ENCODE data around the gene MMP24. TPM values are rescaled to one million over a fixed set of nuclear protein-coding genes. Genes with fewer than 3 reads are reported as not detected.

The MMP24 gene
- total RNA-seq, 1 donor from 2014 or later: 1.9 TPM

GRCh38 chr20:35225319-35226125 lies 968 bp upstream of the MMP24 start:
- Histone ChIP-seq H3K9me3 (ENCODE audit: low read depth) (no peaks in the 10 kb centered on the region), H3K36me3 (no peaks in the 10 kb centered on the region), H3F3A (ENCODE audit: low read depth) (peaks cover 13% of the 10 kb centered on the region), H3K9ac (no peak overlapping the region), H3K27ac (no peak overlapping the region), H3K4me1 (peaks cover 8% of the 10 kb centered on the region), H2AFZ (replicated peaks) (no peak overlapping the region), H3K27me3 (peaks cover 36% of the 10 kb centered on the region), H4K20me1 (ENCODE audit: low read depth) (peaks cover 11% of the 10 kb centered on the region), H3K4me2 (peak overlapping the region; percentile 90), H3K79me2 (ENCODE audit: low read depth) (no peaks in the 10 kb centered on the region), H3K4me3 (peak overlapping the region; percentile 53)
- no peak overlapping the region for H3K27ac Mint-ChIP-seq
- H3K4me3 Mint-ChIP-seq: peak overlapping the region; percentile 81
- H3K27me3 Mint-ChIP-seq (ENCODE audit: insufficient read depth, low read depth): peaks cover 30% of the 10 kb centered on the region
- DNase-seq (ENCODE audit: low spot score): no peak
- H3K4me1 Mint-ChIP-seq: peaks cover 4% of the 10 kb centered on the region
- TF ChIP-seq CTCF (IDR thresholded peaks at IDR 0.05) (no peak), EZH2phosphoT487 (IDR thresholded peaks at IDR 0.05) (no peak), EZH2 (IDR thresholded peaks at IDR 0.05) (peak; percentile 30)
- no peaks in the 10 kb centered on the region for H3K36me3 Mint-ChIP-seq
- no peaks in the 10 kb centered on the region for H3K9me3 Mint-ChIP-seq

- Mint-ChIP-seq H3K27me3 (ENCODE audit: insufficient read depth, low read depth) (peaks cover 27% of the 10 kb centered on the region), H3K4me1 (peaks cover 4% of the 10 kb centered on the region), H3K9me3 (no peaks in the 10 kb centered on the region), H3K27ac (no peak overlapping the region), H3K4me3 (peak overlapping the region; percentile 87), H3K36me3 (no peaks in the 10 kb centered on the region)
- H3K27ac ChIP-seq: no peak overlapping the region
- peaks cover 11% of the 10 kb centered on the region for H4K20me1 ChIP-seq (ENCODE audit: low read depth)
- peak overlapping the region; percentile 33 for H3K4me3 ChIP-seq
- H3K36me3 ChIP-seq: no peaks in the 10 kb centered on the region
- H3K4me1 ChIP-seq: peaks cover 8% of the 10 kb centered on the region
- peaks cover 36% of the 10 kb centered on the region for H3K27me3 ChIP-seq
- peaks cover 13% of the 10 kb centered on the region for H3F3A ChIP-seq (ENCODE audit: low read depth)
- no peaks in the 10 kb centered on the region for H3K79me2 ChIP-seq (ENCODE audit: low read depth)
- no peak overlapping the region for H3K9ac ChIP-seq
- TF ChIP-seq EZH2 (IDR thresholded peaks at IDR 0.05): no peak
- no peak for TF ChIP-seq CTCF (IDR thresholded peaks at IDR 0.05)
- no peak for TF ChIP-seq EZH2phosphoT487 (IDR thresholded peaks at IDR 0.05)
- H2AFZ ChIP-seq (replicated peaks): no peak overlapping the region
- peak; percentile 90 for DNase-seq (ENCODE audit: low spot score)
- H3K9me3 ChIP-seq (ENCODE audit: low read depth): no peaks in the 10 kb centered on the region
- peak overlapping the region; percentile 71 for H3K4me2 ChIP-seq
Measured at GRCh38 chr20:35226884-35227681, 593 bp downstream of the MMP24 start.

GRCh38 chr20:35232575-35232974 lies 6.1 kb downstream of the MMP24 start:
- Histone ChIP-seq H2AFZ (replicated peaks) (no peak overlapping the region), H3K4me3 (no peak overlapping the region), H3K4me1 (no peaks in the 10 kb centered on the region), H4K20me1 (ENCODE audit: low read depth) (peaks cover 3% of the 10 kb centered on the region), H3K4me2 (no peak overlapping the region), H3K9me3 (ENCODE audit: low read depth) (no peaks in the 10 kb centered on the region), H3K27me3 (peaks cover 8% of the 10 kb centered on the region), H3F3A (ENCODE audit: low read depth) (no peaks in the 10 kb centered on the region), H3K36me3 (no peaks in the 10 kb centered on the region), H3K27ac (no peak overlapping the region), H3K9ac (no peak overlapping the region), H3K79me2 (ENCODE audit: low read depth) (no peaks in the 10 kb centered on the region)
- H3K9me3 Mint-ChIP-seq: no peaks in the 10 kb centered on the region
- H3K27me3 Mint-ChIP-seq (ENCODE audit: insufficient read depth, low read depth): peaks cover 6% of the 10 kb centered on the region
- DNase-seq (ENCODE audit: low spot score): no peak
- no peak overlapping the region for H3K27ac Mint-ChIP-seq
- H3K4me3 Mint-ChIP-seq: no peak overlapping the region
- no peak for TF ChIP-seq EZH2 (IDR thresholded peaks at IDR 0.05)
- no peaks in the 10 kb centered on the region for H3K4me1 Mint-ChIP-seq
- H3K36me3 Mint-ChIP-seq: no peaks in the 10 kb centered on the region

Data from neural progenitor cell (in vitro differentiated cells).